C4-2B (cell line): Measurements from ENCODE around the gene IBA57.
"Not testable (repeated sequence)": the region's sequence is repeated elsewhere in the genome, so short reads cannot be mapped to it uniquely, and the experiment has no call there.

ENCODE experiments used
- ZFX ChIP-seq: fragments of 450-650 bp; IDR thresholded peaks from 2 replicates; pipeline ENCODE4 v1.6.1; 2017
- TF ChIP-seq, protein P1 (sequence below): fragments of 450-650 bp; conservative IDR thresholded peaks from 2 replicates; pipeline ENCODE4 v1.5.1; 2017; ENCODE audit warnings: mild to moderate bottlenecking

DNA sequence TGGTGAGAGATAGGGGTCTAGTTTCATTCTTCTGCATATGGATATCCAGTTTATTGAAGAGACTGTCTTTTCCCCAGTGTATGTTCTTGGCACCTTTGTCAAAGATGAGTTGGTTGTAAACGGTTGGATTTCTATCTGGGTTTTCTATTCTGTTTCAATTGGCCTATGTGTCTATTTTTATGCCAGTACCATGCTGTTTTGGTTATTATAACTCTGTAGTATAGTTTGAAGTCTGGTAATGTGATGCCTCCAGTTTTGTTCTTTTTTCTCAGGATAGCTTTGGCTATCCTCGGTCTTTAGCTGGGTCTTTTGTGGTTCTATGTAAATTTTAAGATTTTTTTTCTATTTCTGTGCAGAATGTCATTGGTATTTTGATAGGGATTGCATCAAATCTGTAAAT lies 22.6 kb downstream of the IBA57 start:
- TF ChIP-seq, protein P1, sequence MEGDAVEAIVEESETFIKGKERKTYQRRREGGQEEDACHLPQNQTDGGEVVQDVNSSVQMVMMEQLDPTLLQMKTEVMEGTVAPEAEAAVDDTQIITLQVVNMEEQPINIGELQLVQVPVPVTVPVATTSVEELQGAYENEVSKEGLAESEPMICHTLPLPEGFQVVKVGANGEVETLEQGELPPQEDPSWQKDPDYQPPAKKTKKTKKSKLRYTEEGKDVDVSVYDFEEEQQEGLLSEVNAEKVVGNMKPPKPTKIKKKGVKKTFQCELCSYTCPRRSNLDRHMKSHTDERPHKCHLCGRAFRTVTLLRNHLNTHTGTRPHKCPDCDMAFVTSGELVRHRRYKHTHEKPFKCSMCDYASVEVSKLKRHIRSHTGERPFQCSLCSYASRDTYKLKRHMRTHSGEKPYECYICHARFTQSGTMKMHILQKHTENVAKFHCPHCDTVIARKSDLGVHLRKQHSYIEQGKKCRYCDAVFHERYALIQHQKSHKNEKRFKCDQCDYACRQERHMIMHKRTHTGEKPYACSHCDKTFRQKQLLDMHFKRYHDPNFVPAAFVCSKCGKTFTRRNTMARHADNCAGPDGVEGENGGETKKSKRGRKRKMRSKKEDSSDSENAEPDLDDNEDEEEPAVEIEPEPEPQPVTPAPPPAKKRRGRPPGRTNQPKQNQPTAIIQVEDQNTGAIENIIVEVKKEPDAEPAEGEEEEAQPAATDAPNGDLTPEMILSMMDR: not testable (repeated sequence)
- not testable (repeated sequence) for TF ChIP-seq ZFX
